Measurements from ENCODE around the gene DHFR.
"Not testable (repeated sequence)": the region's sequence is repeated elsewhere in the genome, so short reads cannot be mapped to it uniquely, and the experiment has no call there.

DHFR gene

GRCh38 chr5:80676706-80677105 lies 21.9 kb upstream of the DHFR start:
- POLR2A ChIA-PET (ENCODE audit: low non-redundant PET), result no interaction called here
- no peak overlapping the region for H3K27ac ChIP-seq
- no peak for DNase-seq (ENCODE audit: low spot score)
- TF ChIP-seq CTCF (conservative IDR thresholded peaks at IDR 0.05; ENCODE audit: low read depth), result no peak
- CTCF ChIA-PET, result no interaction called here

GRCh38 chr5:80672140-80672736 lies 17.5 kb upstream of the DHFR start:
- CTCF ChIA-PET, result interaction anchor here (0.6 to 1.6 kb wide), 17 partner anchors 10 to 581 kb away, joined by 3 to 13 read pairs (median 4); partner anchors contain the start of genes DHFR and MSH3
- DNase-seq (ENCODE audit: low spot score), result peak; percentile 71
- no peak overlapping the region for H3K27ac ChIP-seq
- TF ChIP-seq CTCF (conservative IDR thresholded peaks at IDR 0.05; ENCODE audit: low read depth), result peak; percentile 95
- POLR2A ChIA-PET (ENCODE audit: low non-redundant PET), result no interaction called here

GRCh38 chr5:80668016-80668969 lies 13.5 kb upstream of the DHFR start:
- no peak for TF ChIP-seq CTCF (conservative IDR thresholded peaks at IDR 0.05; ENCODE audit: low read depth)
- peak overlapping the region; percentile 19 for H3K27ac ChIP-seq
- CTCF ChIA-PET, result interaction anchor here (0.6 kb wide), 1 partner anchor 128 kb away, joined by 3 read pairs; no protein-coding TSS in a partner anchor
- DNase-seq (ENCODE audit: low spot score), result no peak
- POLR2A ChIA-PET (ENCODE audit: low non-redundant PET), result no interaction called here

- ChIA-PET CTCF (interaction anchor here (0.7 kb wide), 1 partner anchor 260 kb away, joined by 4 read pairs; the partner anchor contains the start of gene ZFYVE16), POLR2A (ENCODE audit: low non-redundant PET) (no interaction called here)
- peak overlapping the region; percentile 19 for H3K27ac ChIP-seq
- DNase-seq (ENCODE audit: low spot score), result no peak
- no peak for TF ChIP-seq CTCF (conservative IDR thresholded peaks at IDR 0.05; ENCODE audit: low read depth)
Measured at GRCh38 chr5:80667384-80667783, 12.6 kb upstream of the DHFR start.

- no peak for TF ChIP-seq CTCF (conservative IDR thresholded peaks at IDR 0.05; ENCODE audit: low read depth)
- no peak for DNase-seq (ENCODE audit: low spot score)
- CTCF ChIA-PET, result interaction anchor here (0.7 kb wide), 1 partner anchor 17 kb away, joined by 3 read pairs; no protein-coding TSS in a partner anchor
- H3K27ac ChIP-seq, result no peak overlapping the region
- POLR2A ChIA-PET (ENCODE audit: low non-redundant PET), result no interaction called here
Measured at GRCh38 chr5:80665057-80665456, 10.3 kb upstream of the DHFR start.

GRCh38 chr5:80662108-80662507 lies 7.3 kb upstream of the DHFR start:
- POLR2A ChIA-PET (ENCODE audit: low non-redundant PET), result no interaction called here
- CTCF ChIA-PET, result interaction anchor here (1.0 kb wide), 1 partner anchor 10 kb away, joined by 6 read pairs; no protein-coding TSS in a partner anchor
- peak; percentile 45 for DNase-seq (ENCODE audit: low spot score)
- H3K27ac ChIP-seq, result no peak overlapping the region
- no peak for TF ChIP-seq CTCF (conservative IDR thresholded peaks at IDR 0.05; ENCODE audit: low read depth)

- DNase-seq (ENCODE audit: low spot score); POLR2A ChIA-PET (ENCODE audit: low non-redundant PET): not testable (repeated sequence)
- H3K27ac ChIP-seq, result peak overlapping the region; percentile 26; the same call in 1 of the 2 replicates
- CTCF ChIA-PET, result interaction anchor here (0.6 kb wide), 1 partner anchor 247 kb away, joined by 5 read pairs; no protein-coding TSS in a partner anchor
Measured at GRCh38 chr5:80660661-80661060, 5.9 kb upstream of the DHFR start.
